Astrocyte (in vitro differentiated cells and primary cell): Measurements from ENCODE around the gene ST14.

ENCODE experiments used
- CTCF ChIP-seq: IDR thresholded peaks from 2 replicates; pipeline ENCODE4 v1.5.1; 2011; ENCODE audit warnings: low read depth, mild to moderate bottlenecking, inconsistent platforms, low read length, moderate library complexity; ENCODE audit not compliant: insufficient read depth
- EZH2 ChIP-seq: IDR thresholded peaks from 2 replicates; pipeline ENCODE4 v1.6.1; 2012; ENCODE audit warnings: mild to moderate bottlenecking, low read length, inconsistent platforms; ENCODE audit not compliant: insufficient read depth

- TF ChIP-seq CTCF (no peak), EZH2 (no peak)
Observed at GRCh38 chr11:130114281-130114680, 45.3 kb upstream of the ST14 start.
